Kidney epithelial cell (primary cell): Measurements from ENCODE around the gene PHF23. TPM values are rescaled to one million over a fixed set of nuclear protein-coding genes. Genes with fewer than 3 reads are reported as not detected.
A peak's percentile ranks its signal among the peaks of the same experiment; 100 is the strongest.

ENCODE experiments used
- DNase-seq: peaks from one replicate; pipeline ENCODE4 v3.0.0-alpha.2; 2010; ENCODE audit warnings: low read depth
- H3K27me3 ChIP-seq: 2 replicates; pipeline ENCODE4 v1.6.0; 2011; ENCODE audit warnings: low read length; ENCODE audit not compliant: control insufficient read depth, insufficient read depth
- H3K36me3 ChIP-seq: 2 replicates; pipeline ENCODE4 v1.5.1; 2011; ENCODE audit warnings: low read length; ENCODE audit not compliant: control insufficient read depth, insufficient read depth
- H3K4me3 ChIP-seq: 2 replicates; pipeline ENCODE4 v1.5.1; 2011; ENCODE audit warnings: low read depth, mild to moderate bottlenecking, control low read depth, low read length
- total RNA-seq: library from RNA; depleted of rRNA; stranded (reverse); fragments of >200 nt; gene quantifications from 2 replicates; pipeline ENCODE4 v1.2.3, GENCODE V29; 2015
- TF ChIP-seq, protein P1 (sequence below): IDR thresholded peaks from 2 replicates; pipeline ENCODE4 v1.5.1; 2011; ENCODE audit warnings: mild to moderate bottlenecking, moderate library complexity, low read length, control low read depth, inconsistent platforms; ENCODE audit not compliant: insufficient read depth, poor library complexity, severe bottlenecking

PHF23 gene
- total RNA-seq, 1 donor from 2014 or later, result 53.3 TPM

DNA sequence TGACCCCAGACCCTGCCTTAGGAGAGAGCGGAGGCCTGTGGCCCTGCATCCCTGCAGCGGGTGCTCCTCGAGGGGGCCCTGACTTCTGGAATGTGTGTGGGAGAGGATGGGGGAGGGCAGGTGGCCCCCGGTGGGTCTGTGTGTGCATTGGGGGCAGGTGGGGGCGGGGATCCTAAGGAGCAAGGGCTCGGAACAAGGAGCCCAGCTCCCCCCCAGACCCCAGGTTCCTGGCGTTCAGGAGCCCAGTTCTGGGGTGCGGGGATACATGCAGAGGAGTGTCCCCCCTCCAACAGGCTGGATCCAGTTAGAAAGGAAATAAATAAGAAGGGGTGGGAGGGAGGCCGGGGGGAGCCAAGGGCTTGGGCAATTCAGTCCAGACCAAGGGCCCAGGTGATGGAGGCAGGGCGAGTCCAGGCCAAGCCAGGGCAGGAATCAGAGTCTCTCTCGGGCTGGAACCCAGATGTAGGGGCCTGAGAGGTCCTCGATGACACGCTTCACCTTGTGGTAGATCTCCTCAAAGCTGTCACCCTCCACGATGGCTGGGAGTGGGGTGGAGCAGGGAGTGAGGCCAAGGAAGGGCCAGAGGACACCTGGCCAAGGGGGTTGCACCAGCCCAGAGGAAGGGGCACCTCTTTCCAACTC is 48.9 kb downstream of the PHF23 start:
- Histone ChIP-seq H3K27me3 (no peaks in the 10 kb centered on the region), H3K4me3 (no peak overlapping the region), H3K36me3 (no peaks in the 10 kb centered on the region)
- no peak for DNase-seq
- TF ChIP-seq, protein P1, sequence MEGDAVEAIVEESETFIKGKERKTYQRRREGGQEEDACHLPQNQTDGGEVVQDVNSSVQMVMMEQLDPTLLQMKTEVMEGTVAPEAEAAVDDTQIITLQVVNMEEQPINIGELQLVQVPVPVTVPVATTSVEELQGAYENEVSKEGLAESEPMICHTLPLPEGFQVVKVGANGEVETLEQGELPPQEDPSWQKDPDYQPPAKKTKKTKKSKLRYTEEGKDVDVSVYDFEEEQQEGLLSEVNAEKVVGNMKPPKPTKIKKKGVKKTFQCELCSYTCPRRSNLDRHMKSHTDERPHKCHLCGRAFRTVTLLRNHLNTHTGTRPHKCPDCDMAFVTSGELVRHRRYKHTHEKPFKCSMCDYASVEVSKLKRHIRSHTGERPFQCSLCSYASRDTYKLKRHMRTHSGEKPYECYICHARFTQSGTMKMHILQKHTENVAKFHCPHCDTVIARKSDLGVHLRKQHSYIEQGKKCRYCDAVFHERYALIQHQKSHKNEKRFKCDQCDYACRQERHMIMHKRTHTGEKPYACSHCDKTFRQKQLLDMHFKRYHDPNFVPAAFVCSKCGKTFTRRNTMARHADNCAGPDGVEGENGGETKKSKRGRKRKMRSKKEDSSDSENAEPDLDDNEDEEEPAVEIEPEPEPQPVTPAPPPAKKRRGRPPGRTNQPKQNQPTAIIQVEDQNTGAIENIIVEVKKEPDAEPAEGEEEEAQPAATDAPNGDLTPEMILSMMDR, result no peak

DNA sequence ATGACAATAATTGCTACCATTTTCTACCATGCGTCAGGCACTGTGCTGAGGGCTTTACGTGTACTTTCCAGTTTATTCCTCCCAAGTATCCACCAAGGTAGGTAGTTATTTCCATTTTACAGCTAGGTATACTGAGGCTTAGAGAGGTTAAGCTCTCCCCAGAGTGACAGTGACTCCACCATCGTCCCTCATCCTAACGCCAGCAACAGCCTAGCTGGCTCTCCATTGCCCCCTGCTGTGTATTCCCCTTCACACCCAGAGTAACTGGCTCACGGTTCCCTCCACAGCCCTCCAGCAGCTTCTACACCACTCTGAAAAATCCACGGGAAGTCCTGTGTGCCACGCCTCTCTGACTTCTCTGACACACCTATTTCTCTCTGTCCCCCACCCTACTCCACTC is 53.0 kb downstream of the PHF23 start:
- Histone ChIP-seq H3K4me3 (no peak overlapping the region), H3K36me3 (no peaks in the 10 kb centered on the region), H3K27me3 (no peaks in the 10 kb centered on the region)
- TF ChIP-seq, protein P1, result peak; percentile 21
- no peak for DNase-seq

Other genes starting within 250 kb of the PHF23 start
- gene ALOX12, start 243.4 kb downstream of the PHF23 start, total RNA-seq, result 1.4 and 1.7 TPM in 2 replicates
- gene RNASEK, start 226.8 kb downstream of the PHF23 start, total RNA-seq, result 375 and 389 TPM in 2 replicates
- 0.08 TPM in 1 of 2 replicates, not detected in the other for gene BCL6B, start 216.4 kb downstream of the PHF23 start, total RNA-seq
- gene SLC16A13, start 203.4 kb downstream of the PHF23 start, total RNA-seq, result 3.4 and 6.0 TPM in 2 replicates
- not detected in 2 replicates for gene SLC16A11, start 195.4 kb downstream of the PHF23 start, total RNA-seq
- gene CLEC10A, start 159.2 kb downstream of the PHF23 start, total RNA-seq, result not detected in 2 replicates
- gene ASGR2, start 124.6 kb downstream of the PHF23 start, total RNA-seq, result not detected in 2 replicates
- gene ASGR1, start 60.1 kb downstream of the PHF23 start, total RNA-seq, result 6.9 and 9.0 TPM in 2 replicates
- gene DLG4, start 19.6 kb downstream of the PHF23 start, total RNA-seq, result 6.1 and 12.9 TPM in 2 replicates
- 219 and 344 TPM in 2 replicates for gene ACADVL, start 19.5 kb downstream of the PHF23 start, total RNA-seq
- gene DVL2, start 4.9 kb downstream of the PHF23 start, total RNA-seq, result 57.1 and 69.8 TPM in 2 replicates
- gene GABARAP, start 3.0 kb upstream of the PHF23 start, total RNA-seq, result 277 and 595 TPM in 2 replicates
- gene CTDNEP1, start 12.3 kb upstream of the PHF23 start, total RNA-seq, result 96.0 and 97.1 TPM in 2 replicates
- 20.8 and 29.0 TPM in 2 replicates for gene ELP5, start 12.8 kb upstream of the PHF23 start, total RNA-seq
- 248 and 250 TPM in 2 replicates for gene CLDN7, start 23.0 kb upstream of the PHF23 start, total RNA-seq
- gene SLC2A4, start 42.3 kb upstream of the PHF23 start, total RNA-seq, result 0.38 and 1.1 TPM in 2 replicates
- 0.08 and 0.48 TPM in 2 replicates for gene YBX2, start 55.2 kb upstream of the PHF23 start, total RNA-seq
- gene EIF5A, start 68.2 kb upstream of the PHF23 start, total RNA-seq, result 460 and 490 TPM in 2 replicates
- gene GPS2, start 75.9 kb upstream of the PHF23 start, total RNA-seq, result 73.5 and 76.0 TPM in 2 replicates
- gene NEURL4, start 89.9 kb upstream of the PHF23 start, total RNA-seq, result 16.3 and 29.9 TPM in 2 replicates
- 0.14 and 3.6 TPM in 2 replicates for gene ACAP1, start 97.1 kb upstream of the PHF23 start, total RNA-seq
- 14.9 and 15.5 TPM in 2 replicates for gene KCTD11, start 112.7 kb upstream of the PHF23 start, total RNA-seq
- gene TMEM95, start 115.7 kb upstream of the PHF23 start, total RNA-seq, result not detected in 2 replicates
- gene TNK1, start 141.6 kb upstream of the PHF23 start, total RNA-seq, result 4.0 and 13.3 TPM in 2 replicates
- 61.8 and 74.7 TPM in 2 replicates for gene PLSCR3, start 155.1 kb upstream of the PHF23 start, total RNA-seq
- gene TMEM256, start 164.6 kb upstream of the PHF23 start, total RNA-seq, result 66.9 and 77.1 TPM in 2 replicates
- 8.3 and 8.4 TPM in 2 replicates for gene NLGN2, start 168.4 kb upstream of the PHF23 start, total RNA-seq
- gene SPEM1, start 180.9 kb upstream of the PHF23 start, total RNA-seq, result not detected in 2 replicates
- not detected in 2 replicates for gene SPEM2, start 186.2 kb upstream of the PHF23 start, total RNA-seq
- not detected in 2 replicates for gene SPEM3, start 189.4 kb upstream of the PHF23 start, total RNA-seq
- 31.7 and 34.9 TPM in 2 replicates for gene TMEM102, start 196.0 kb upstream of the PHF23 start, total RNA-seq
- 1.5 and 1.8 TPM in 2 replicates for gene FGF11, start 200.1 kb upstream of the PHF23 start, total RNA-seq
- 19.0 and 21.6 TPM in 2 replicates for gene CHRNB1, start 205.6 kb upstream of the PHF23 start, total RNA-seq
- 26.3 and 28.3 TPM in 2 replicates for gene ZBTB4, start 240.2 kb upstream of the PHF23 start, total RNA-seq
- not detected in 2 replicates for gene SLC35G6, start 242.0 kb upstream of the PHF23 start, total RNA-seq
- 56.9 and 57.8 TPM in 2 replicates for gene POLR2A, start 244.9 kb upstream of the PHF23 start, total RNA-seq